AG04449 (cell line): ENCODE results near the gene MTG1.
"Not testable (repeated sequence)": the region's sequence is repeated elsewhere in the genome, so short reads cannot be mapped to it uniquely, and the experiment has no call there.

Experiments
- CTCF ChIA-PET: fragments of 350-600 bp; formaldehyde crosslinking; extraction: SDS; loops from one replicate; lab custom pipeline; 2021; ENCODE audit warnings: antibody characterized with exemption; lab: Yijun Ruan, JAX
- POLR2A ChIA-PET: fragments of 400-600, 350-600 bp; formaldehyde crosslinking; extraction: SDS; loops from one replicate; lab custom pipeline; 2020; ENCODE audit warnings: antibody characterized with exemption, inconsistent platforms; lab: Yijun Ruan, JAX
- DNase-seq: peaks from one replicate; pipeline ENCODE4 v3.0.0-alpha.2; 2010; ENCODE audit warnings: low read depth, low spot score
- H3K4me3 ChIP-seq: 2 replicates; pipeline ENCODE4 v1.5.1; 2011; ENCODE audit warnings: low read depth, mild to moderate bottlenecking, control low read depth, low read length
- CTCF ChIP-seq: IDR thresholded peaks from one replicate; pipeline ENCODE4 v1.5.1; 2011; ENCODE audit warnings: mild to moderate bottlenecking, moderate library complexity, low read length, control low read depth, inconsistent platforms; ENCODE audit not compliant: insufficient read depth; ENCODE audit errors: missing control alignments

The MTG1 gene

GRCh38 chr10:133366130-133366478 is 27.9 kb upstream of the MTG1 start:
- POLR2A ChIA-PET = no interaction called here
- no peak for DNase-seq
- no peak for TF ChIP-seq CTCF
- CTCF ChIA-PET = no interaction called here
- H3K4me3 ChIP-seq = no peak overlapping the region

GRCh38 chr10:133366751-133367150 is 27.2 kb upstream of the MTG1 start:
- ChIA-PET CTCF (no interaction called here), POLR2A (no interaction called here)
- no peak for TF ChIP-seq CTCF
- no peak for DNase-seq
- H3K4me3 ChIP-seq = no peak overlapping the region

GRCh38 chr10:133367461-133367860 is 26.5 kb upstream of the MTG1 start:
- CTCF ChIA-PET, POLR2A ChIA-PET, H3K4me3 ChIP-seq, DNase-seq: not testable (repeated sequence)

GRCh38 chr10:133368153-133368552 is 25.8 kb upstream of the MTG1 start:
- ChIA-PET POLR2A (interaction anchor here (1.3 kb wide), 1 partner anchor 9 kb away, joined by 4 read pairs; no protein-coding TSS in a partner anchor), CTCF (interaction anchor here (0.8 kb wide), 1 partner anchor 39 kb away, joined by 3 read pairs; no protein-coding TSS in a partner anchor)
- DNase-seq = no peak
- no peak overlapping the region for H3K4me3 ChIP-seq
- no peak for TF ChIP-seq CTCF

GRCh38 chr10:133370030-133370786 is 23.7 kb upstream of the MTG1 start:
- CTCF ChIA-PET = interaction anchor here (0.9 to 1.3 kb wide), 4 partner anchors 8 to 52 kb away, joined by 3 read pairs; no protein-coding TSS in a partner anchor
- no peak for TF ChIP-seq CTCF
- H3K4me3 ChIP-seq = no peak overlapping the region
- no peak for DNase-seq
- POLR2A ChIA-PET = interaction anchor here (0.8 to 1.3 kb wide), 2 partner anchors 9 to 10 kb away, joined by 3 to 5 read pairs; no protein-coding TSS in a partner anchor

GRCh38 chr10:133372507-133372906 is 21.4 kb upstream of the MTG1 start:
- DNase-seq = no peak
- CTCF ChIA-PET = interaction anchor here (1.8 kb wide), 1 partner anchor 43 kb away, joined by 4 read pairs; no protein-coding TSS in a partner anchor
- peak overlapping the region; percentile 91 for H3K4me3 ChIP-seq
- no peak for TF ChIP-seq CTCF
- POLR2A ChIA-PET = no interaction called here
